ENCODE results near the gene MBD5.

GRCh38 chr2:148257276-148257675, 236.4 kb downstream of the MBD5 start:
- TF ChIP-seq CTCF (IDR thresholded peaks at IDR 0.05; ENCODE audit: low read depth, low read length, missing input control) (no peak), GABPA (IDR thresholded peaks at IDR 0.05 in 1 of 2, conservative IDR thresholded peaks at IDR 0.05 in 1 of 2) (no peak), RAD21 (IDR thresholded peaks at IDR 0.05) (no peak), YY1 (IDR thresholded peaks at IDR 0.05) (no peak), REST (IDR thresholded peaks at IDR 0.05) (no peak), MAX (IDR thresholded peaks at IDR 0.05) (no peak)

Measured in liver (tissue), 3 donors.